Measurements from ENCODE around the gene DYNC1I1. TPM values are rescaled to one million over a fixed set of nuclear protein-coding genes. Genes with fewer than 3 reads are reported as not detected.

The DYNC1I1 gene
- total RNA-seq, 3 donors from 2014 or later: 0.41 to 42.6 (median 1.5) TPM

DNA sequence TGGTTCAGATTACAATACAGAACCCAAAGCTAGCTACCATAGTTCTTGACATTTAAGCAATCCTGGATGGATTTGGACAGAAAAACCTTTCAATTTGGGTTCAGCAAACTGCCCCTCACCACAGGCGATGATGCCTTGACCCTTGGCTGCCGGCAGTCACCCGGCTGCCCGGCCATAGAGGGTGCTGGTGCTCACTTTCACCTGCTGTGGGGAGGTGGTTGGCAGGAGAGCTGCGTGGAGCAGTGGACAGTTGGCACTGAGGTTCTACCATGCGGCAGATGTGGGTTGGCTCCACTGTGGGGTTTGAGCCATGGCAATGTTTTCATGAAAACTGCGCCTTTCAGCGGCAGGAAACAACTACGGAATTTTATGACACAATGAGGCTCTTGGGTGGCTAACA is 99.5 kb downstream of the DYNC1I1 start:
- no peaks in the 10 kb centered on the region for H3K9me3 ChIP-seq
- ATAC-seq (no peak), DNase-seq (no peak)
- H3K4me1 ChIP-seq (ENCODE audit: low read depth): no peaks in the 10 kb centered on the region
- TF ChIP-seq, protein P1, sequence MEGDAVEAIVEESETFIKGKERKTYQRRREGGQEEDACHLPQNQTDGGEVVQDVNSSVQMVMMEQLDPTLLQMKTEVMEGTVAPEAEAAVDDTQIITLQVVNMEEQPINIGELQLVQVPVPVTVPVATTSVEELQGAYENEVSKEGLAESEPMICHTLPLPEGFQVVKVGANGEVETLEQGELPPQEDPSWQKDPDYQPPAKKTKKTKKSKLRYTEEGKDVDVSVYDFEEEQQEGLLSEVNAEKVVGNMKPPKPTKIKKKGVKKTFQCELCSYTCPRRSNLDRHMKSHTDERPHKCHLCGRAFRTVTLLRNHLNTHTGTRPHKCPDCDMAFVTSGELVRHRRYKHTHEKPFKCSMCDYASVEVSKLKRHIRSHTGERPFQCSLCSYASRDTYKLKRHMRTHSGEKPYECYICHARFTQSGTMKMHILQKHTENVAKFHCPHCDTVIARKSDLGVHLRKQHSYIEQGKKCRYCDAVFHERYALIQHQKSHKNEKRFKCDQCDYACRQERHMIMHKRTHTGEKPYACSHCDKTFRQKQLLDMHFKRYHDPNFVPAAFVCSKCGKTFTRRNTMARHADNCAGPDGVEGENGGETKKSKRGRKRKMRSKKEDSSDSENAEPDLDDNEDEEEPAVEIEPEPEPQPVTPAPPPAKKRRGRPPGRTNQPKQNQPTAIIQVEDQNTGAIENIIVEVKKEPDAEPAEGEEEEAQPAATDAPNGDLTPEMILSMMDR (IDR thresholded peaks at IDR 0.05): no peak
- intact Hi-C loops (cut with DNase I, micrococcal nuclease): loop anchor here in 1 of 2 donors (5.0 kb wide), 1 partner anchor 150 kb away; no protein-coding TSS in a partner anchor
- H3K36me3 ChIP-seq (ENCODE audit: low read depth): no peaks in the 10 kb centered on the region
- no peak overlapping the region for H3K4me3 ChIP-seq

DNA sequence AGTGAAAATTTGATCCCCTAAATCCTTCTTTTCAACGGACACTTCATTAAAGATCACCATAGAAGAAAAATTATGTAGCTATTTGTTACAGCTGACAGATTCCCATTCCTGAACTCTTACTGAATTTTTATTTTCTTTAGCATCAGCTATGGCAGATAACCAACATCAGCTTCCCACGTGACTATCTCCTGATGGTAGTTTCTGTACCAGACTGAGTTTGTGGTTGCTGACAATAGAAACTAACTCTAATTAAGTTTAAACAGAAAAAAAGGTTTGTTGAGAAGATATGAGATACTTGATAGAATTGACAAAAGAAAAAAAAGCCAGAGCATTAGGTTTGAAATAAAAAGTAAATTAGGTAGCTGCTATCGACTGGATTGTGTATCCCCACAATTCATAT is 101.8 kb downstream of the DYNC1I1 start:
- Histone ChIP-seq H3K36me3 (ENCODE audit: low read depth) (no peaks in the 10 kb centered on the region), H3K9me3 (no peaks in the 10 kb centered on the region), H3K4me3 (no peak overlapping the region), H3K4me1 (ENCODE audit: low read depth) (no peaks in the 10 kb centered on the region)
- intact Hi-C loops (cut with DNase I, micrococcal nuclease): loop anchor here in 1 of 2 donors (5.0 kb wide), 1 partner anchor 152 kb away; no protein-coding TSS in a partner anchor
- TF ChIP-seq, protein P1 (IDR thresholded peaks at IDR 0.05): no peak
- ATAC-seq (no peak), DNase-seq (no peak)

DNA sequence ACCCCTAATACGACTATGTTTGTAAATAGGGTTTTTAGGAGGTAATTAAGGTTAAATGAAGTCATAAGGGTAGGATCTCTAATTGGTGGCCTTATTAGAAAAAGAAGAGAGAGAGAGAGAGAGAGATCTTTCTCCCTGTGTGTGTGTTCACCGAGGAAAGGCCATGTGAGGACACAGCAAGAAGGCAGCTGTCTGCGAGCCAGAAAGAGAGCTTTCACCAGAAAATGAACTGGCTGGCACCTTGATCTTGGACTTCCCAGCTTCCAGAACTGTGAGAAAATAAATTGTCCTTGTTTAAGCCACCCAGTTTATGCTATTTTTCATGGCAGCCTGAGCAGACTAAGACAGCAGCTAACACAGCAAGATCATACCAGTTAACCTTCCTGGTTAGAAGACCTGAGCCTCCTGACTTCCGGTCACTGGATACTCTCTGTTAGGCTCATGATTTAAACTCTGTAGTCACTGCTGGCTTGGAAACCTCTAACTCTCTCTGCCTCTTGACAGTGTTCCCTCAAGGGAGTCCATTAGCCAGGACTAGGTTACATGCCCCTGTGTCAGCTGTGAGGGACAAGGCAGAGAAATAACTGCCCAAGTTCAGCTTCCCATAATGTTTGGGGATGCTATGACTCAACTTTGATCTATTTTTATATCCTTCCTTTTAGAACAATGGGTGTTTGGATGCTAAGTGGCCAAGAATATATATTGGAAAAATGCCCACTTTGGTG is 102.3 kb downstream of the DYNC1I1 start:
- TF ChIP-seq, protein P1 (IDR thresholded peaks at IDR 0.05): no peak
- ATAC-seq (no peak), DNase-seq (no peak)
- H3K9me3 ChIP-seq: no peaks in the 10 kb centered on the region
- H3K4me3 ChIP-seq: no peak overlapping the region
- H3K36me3 ChIP-seq (ENCODE audit: low read depth): no peaks in the 10 kb centered on the region
- intact Hi-C loops (cut with DNase I, micrococcal nuclease): loop anchor here in 1 of 2 donors (5.0 kb wide), 1 partner anchor 152 kb away; no protein-coding TSS in a partner anchor
- H3K4me1 ChIP-seq (ENCODE audit: low read depth): no peaks in the 10 kb centered on the region

DNA sequence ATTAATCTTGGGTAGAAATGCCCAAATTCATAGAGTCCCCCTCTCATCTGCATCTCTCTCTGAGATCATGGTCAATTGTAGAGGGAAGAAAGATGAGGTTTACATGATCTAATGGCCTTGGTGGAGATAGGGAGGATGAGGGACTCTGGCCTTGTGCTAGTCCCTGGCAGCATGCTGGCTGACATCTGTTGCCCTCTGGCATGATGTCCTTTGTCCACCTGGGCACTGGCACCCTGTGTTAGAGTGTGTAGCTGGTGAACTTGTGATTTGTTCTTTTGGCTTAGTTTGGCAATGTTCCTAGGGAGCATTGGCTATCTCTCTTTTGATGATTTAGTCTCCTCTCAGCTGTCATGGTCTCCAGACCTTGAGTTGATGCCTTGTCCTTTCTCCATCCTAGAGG is 103.2 kb downstream of the DYNC1I1 start:
- no peak overlapping the region for H3K4me3 ChIP-seq
- ATAC-seq: no peak
- no peak for DNase-seq
- TF ChIP-seq, protein P1 (IDR thresholded peaks at IDR 0.05): no peak
- no peaks in the 10 kb centered on the region for H3K4me1 ChIP-seq (ENCODE audit: low read depth)
- H3K9me3 ChIP-seq: no peaks in the 10 kb centered on the region
- no peaks in the 10 kb centered on the region for H3K36me3 ChIP-seq (ENCODE audit: low read depth)
- intact Hi-C loops (cut with DNase I, micrococcal nuclease): no loop called here

DNA sequence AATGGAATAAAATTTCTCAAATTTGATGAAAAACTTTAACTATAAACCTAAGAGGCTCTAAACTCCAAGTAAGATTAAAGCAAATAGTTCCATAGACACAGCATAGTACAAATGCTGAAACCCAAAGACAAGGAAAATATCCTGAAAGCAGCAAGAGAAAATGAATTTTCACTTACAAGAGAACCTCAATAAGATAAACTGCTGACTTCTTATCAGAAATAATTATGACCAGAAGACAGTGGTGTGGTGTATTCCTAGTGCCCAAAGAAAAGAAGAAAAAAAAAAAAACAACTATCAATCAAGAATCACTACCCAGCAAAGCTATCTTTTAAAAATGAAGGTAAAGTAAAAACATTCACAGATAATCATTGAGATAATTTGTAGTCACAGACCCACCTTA is 106.3 kb downstream of the DYNC1I1 start:
- TF ChIP-seq, protein P1 (IDR thresholded peaks at IDR 0.05): no peak
- Histone ChIP-seq H3K4me1 (ENCODE audit: low read depth) (no peaks in the 10 kb centered on the region), H3K9me3 (no peaks in the 10 kb centered on the region), H3K36me3 (ENCODE audit: low read depth) (no peaks in the 10 kb centered on the region), H3K4me3 (no peak overlapping the region)
- no peak for ATAC-seq
- intact Hi-C loops (cut with DNase I, micrococcal nuclease): no loop called here
- DNase-seq: no peak

All from mucosa of descending colon (tissue), 3 donors.